ENCODE results near the gene FKBP4.

Gene FKBP4

DNA sequence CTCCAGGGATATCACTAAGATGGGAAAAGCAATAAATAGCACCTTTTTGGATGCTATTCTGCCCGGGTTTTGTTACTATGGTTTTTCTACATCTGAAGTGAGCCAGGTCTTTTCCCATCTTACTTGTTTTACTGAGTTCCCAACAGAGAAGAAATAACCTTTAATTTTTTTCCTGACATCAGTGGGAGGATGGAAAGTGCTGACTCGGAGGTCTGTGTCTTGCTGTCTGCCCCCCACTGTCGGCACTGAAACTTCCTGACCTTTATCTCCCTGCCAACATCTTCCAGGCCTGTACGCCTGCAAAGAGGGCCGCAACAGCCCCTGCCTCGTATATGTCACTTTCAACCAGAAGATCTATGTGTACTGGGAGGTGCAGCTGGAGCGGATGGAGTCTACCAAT is 28.7 kb downstream of the FKBP4 start:
- in situ Hi-C loops (cut with HindIII; ENCODE audit: low pct_ligation_motif_present, low sequenced_read_pairs), result no loop called here
- H3K27me3 ChIP-seq (replicated peaks), result no peaks in the 10 kb centered on the region
- TF ChIP-seq, protein P1, sequence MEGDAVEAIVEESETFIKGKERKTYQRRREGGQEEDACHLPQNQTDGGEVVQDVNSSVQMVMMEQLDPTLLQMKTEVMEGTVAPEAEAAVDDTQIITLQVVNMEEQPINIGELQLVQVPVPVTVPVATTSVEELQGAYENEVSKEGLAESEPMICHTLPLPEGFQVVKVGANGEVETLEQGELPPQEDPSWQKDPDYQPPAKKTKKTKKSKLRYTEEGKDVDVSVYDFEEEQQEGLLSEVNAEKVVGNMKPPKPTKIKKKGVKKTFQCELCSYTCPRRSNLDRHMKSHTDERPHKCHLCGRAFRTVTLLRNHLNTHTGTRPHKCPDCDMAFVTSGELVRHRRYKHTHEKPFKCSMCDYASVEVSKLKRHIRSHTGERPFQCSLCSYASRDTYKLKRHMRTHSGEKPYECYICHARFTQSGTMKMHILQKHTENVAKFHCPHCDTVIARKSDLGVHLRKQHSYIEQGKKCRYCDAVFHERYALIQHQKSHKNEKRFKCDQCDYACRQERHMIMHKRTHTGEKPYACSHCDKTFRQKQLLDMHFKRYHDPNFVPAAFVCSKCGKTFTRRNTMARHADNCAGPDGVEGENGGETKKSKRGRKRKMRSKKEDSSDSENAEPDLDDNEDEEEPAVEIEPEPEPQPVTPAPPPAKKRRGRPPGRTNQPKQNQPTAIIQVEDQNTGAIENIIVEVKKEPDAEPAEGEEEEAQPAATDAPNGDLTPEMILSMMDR (IDR thresholded peaks at IDR 0.05; ENCODE audit: low read depth, low read length, missing control alignments), result no peak
- no peak overlapping the region for H3K27ac ChIP-seq
- DNase-seq, result no peak
- peaks cover 61% of the 10 kb centered on the region for H3K36me3 ChIP-seq (replicated peaks)
- H3K4me3 ChIP-seq (ENCODE audit: low read depth, low read length), result no peak overlapping the region

DNA sequence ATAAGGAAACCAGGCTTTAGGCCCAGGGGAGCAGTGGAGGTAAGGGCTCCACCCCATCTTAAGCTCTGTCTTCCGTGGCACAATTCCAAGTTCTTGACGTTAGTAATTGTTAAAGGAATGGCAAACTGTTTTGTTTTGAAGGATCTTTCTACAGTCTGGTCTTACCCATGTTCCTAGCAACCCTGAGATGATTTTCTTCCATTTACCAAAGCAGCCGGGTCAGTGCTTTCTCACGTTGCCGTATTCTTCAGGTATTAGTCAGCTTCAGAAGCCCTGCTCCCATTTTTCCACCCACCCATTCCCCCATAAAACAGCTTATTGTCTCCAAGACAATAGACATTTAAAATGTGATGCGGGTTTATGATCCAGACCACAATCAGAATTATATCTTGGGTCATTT is 29.8 kb downstream of the FKBP4 start:
- no peaks in the 10 kb centered on the region for H3K27me3 ChIP-seq (replicated peaks)
- no peak overlapping the region for H3K4me3 ChIP-seq (ENCODE audit: low read depth, low read length)
- in situ Hi-C loops (cut with HindIII; ENCODE audit: low pct_ligation_motif_present, low sequenced_read_pairs), result no loop called here
- DNase-seq, result peak; percentile 57
- H3K27ac ChIP-seq, result no peak overlapping the region
- H3K36me3 ChIP-seq (replicated peaks), result peaks cover 60% of the 10 kb centered on the region
- TF ChIP-seq, protein P1 (IDR thresholded peaks at IDR 0.05; ENCODE audit: low read depth, low read length, missing control alignments), result no peak

DNA sequence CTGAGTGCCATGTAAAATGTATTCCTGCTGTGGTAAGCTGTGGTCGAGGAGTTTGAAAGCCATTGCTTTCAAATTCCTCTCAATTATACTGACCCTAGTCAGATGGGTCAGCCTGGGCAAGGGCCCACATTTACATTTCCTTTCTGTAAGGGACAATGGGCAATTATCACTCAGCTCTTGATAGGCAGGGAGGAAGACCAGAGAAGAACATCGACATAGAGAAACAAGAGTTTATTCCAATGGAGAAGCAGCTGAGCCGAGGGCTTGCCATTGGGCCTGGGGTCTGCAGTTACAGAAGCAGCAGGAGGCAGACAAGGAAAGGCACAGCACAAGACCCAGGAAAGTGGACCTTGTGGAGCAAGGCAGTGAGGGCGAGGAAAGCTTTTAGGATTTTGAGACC is 30.4 kb downstream of the FKBP4 start:
- Histone ChIP-seq H3K27ac (no peak overlapping the region), H3K4me3 (ENCODE audit: low read depth, low read length) (no peak overlapping the region), H3K27me3 (replicated peaks) (no peaks in the 10 kb centered on the region), H3K36me3 (replicated peaks) (peaks cover 55% of the 10 kb centered on the region)
- TF ChIP-seq, protein P1 (IDR thresholded peaks at IDR 0.05; ENCODE audit: low read depth, low read length, missing control alignments), result no peak
- DNase-seq, result no peak
- in situ Hi-C loops (cut with HindIII; ENCODE audit: low pct_ligation_motif_present, low sequenced_read_pairs), result no loop called here

DNA sequence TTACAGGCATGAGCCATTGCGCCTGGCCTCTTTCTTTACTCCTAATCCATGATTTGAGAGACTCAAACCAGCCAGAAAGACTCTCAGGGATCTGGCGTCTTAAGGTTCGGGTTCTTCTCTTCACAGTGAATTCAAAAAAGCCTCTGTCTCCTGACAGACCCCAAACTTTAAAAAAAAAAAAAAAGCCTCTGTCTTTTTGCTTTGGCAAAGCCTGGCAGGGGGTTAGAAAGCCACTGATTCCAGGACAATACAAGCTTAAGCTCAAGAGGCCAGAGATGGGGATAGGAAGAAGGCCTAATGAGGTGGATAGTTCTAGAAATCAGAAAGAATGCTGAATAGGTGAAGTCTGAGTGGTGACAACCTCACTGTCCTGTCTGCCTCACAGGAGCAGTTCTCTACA is 31.3 kb downstream of the FKBP4 start:
- in situ Hi-C loops (cut with HindIII; ENCODE audit: low pct_ligation_motif_present, low sequenced_read_pairs), result no loop called here
- Histone ChIP-seq H3K4me3 (ENCODE audit: low read depth, low read length) (no peak overlapping the region), H3K27me3 (replicated peaks) (no peaks in the 10 kb centered on the region), H3K27ac (no peak overlapping the region), H3K36me3 (replicated peaks) (peaks cover 49% of the 10 kb centered on the region)
- no peak for DNase-seq
- TF ChIP-seq, protein P1 (IDR thresholded peaks at IDR 0.05; ENCODE audit: low read depth, low read length, missing control alignments), result no peak

DNA sequence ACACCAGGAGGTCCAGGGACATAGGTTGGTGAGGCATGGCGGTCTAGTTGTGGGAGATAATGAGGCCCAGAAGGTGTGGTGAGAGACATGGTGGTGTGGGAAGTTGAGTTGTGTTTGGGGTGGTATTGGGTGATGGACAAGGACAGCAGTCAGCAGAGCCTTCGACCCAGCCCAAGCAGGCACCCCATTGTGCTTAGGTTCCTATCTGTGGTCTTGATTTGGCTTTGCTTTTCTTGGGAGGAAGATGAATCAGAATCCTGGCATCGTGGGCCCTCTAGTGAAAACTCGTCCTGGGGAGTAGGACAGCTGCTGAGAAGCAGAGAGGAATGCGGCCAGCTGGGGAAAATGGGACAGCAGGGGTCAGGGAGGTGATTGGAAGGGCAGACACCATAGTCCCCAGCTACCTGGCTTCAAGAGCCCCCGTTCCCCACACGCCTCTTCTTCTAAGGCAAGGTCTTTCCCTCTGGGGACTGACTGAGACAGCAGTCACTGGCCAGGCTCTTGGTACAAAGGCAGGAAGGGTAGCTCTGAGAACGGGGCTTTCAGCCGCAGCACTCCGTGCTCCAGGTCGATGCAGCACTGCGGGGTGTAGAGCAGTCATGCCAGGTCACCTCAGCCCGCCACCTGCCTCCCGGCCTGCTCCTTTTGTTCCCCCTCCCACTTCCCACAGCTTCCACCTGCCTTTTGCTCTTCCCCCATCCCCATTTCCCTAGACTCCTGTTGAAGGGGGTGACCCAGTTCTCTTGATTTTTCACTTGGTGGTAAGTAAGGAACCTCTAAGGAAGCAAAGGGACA is 32.1 kb downstream of the FKBP4 start:
- in situ Hi-C loops (cut with HindIII; ENCODE audit: low pct_ligation_motif_present, low sequenced_read_pairs), result no loop called here
- TF ChIP-seq, protein P1 (IDR thresholded peaks at IDR 0.05; ENCODE audit: low read depth, low read length, missing control alignments), result no peak
- no peak overlapping the region for H3K4me3 ChIP-seq (ENCODE audit: low read depth, low read length)
- DNase-seq, result peak; percentile 44
- H3K27me3 ChIP-seq (replicated peaks), result no peaks in the 10 kb centered on the region
- no peak overlapping the region for H3K27ac ChIP-seq
- peaks cover 44% of the 10 kb centered on the region for H3K36me3 ChIP-seq (replicated peaks)

DNA sequence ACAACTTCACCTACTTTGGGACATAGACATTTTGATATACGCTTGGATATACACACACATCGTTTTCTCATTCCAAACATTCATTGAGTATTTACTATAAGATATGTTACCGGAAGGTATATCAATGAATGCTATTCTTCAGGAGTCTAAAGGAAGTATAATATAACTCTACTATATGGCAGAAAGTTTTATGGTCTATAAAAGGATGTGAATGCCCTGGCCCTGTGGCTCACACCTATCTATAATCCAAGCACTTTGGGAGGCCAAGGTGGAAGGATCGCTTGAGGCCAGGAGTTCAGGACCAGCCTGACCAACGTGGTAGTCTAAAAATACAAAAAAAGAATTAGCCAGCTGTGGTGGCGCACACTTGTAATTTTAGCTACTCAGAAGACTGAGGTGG is 34.5 kb downstream of the FKBP4 start:
- H3K36me3 ChIP-seq (replicated peaks), result peaks cover 23% of the 10 kb centered on the region

More for the DNA sequence above, 34.5 kb downstream of the FKBP4 start:
- H3K4me3 ChIP-seq (ENCODE audit: low read depth, low read length), result no peak overlapping the region
- in situ Hi-C loops (cut with HindIII; ENCODE audit: low pct_ligation_motif_present, low sequenced_read_pairs), result no loop called here
- no peak overlapping the region for H3K27ac ChIP-seq
- TF ChIP-seq, protein P1 (IDR thresholded peaks at IDR 0.05; ENCODE audit: low read depth, low read length, missing control alignments), result no peak
- H3K27me3 ChIP-seq (replicated peaks), result no peaks in the 10 kb centered on the region
- no peak for DNase-seq
